Mucosa of rectum (tissue), 2 donors: ENCODE measurements around the gene SMIM11.
"Not testable (repeated sequence)": the region's sequence is repeated elsewhere in the genome, so short reads cannot be mapped to it uniquely, and the experiment has no call there.

Experiments
- H3K27ac ChIP-seq, 2 donors: one replicate each; pipeline ENCODE4 v1.7.0; 2013; ENCODE audit warnings: inconsistent platforms in 2 of 2, low read depth in 2 of 2, low read length in 2 of 2
- H3K27me3 ChIP-seq, 2 donors: one replicate each; pipeline ENCODE4 v1.7.0; 2013; ENCODE audit warnings: low read length in 2 of 2; ENCODE audit not compliant: control insufficient read depth in 2 of 2, insufficient read depth in 2 of 2
- H3K36me3 ChIP-seq, 2 donors: one replicate each; pipeline ENCODE4 v1.7.0; 2013; ENCODE audit warnings: low read length in 2 of 2; ENCODE audit not compliant: control insufficient read depth in 2 of 2, insufficient read depth in 2 of 2
- H3K4me1 ChIP-seq, 2 donors: one replicate each; pipeline ENCODE4 v1.7.0; 2013; ENCODE audit warnings: low read length in 2 of 2, mild to moderate bottlenecking in 1 of 2; ENCODE audit not compliant: control insufficient read depth in 2 of 2, insufficient read depth in 2 of 2
- H3K4me3 ChIP-seq, 2 donors: one replicate each; pipeline ENCODE4 v1.7.0; 2013; ENCODE audit warnings: low read length in 2 of 2
- H3K9ac ChIP-seq, 2 donors: one replicate each; pipeline ENCODE4 v1.7.0; 2013; ENCODE audit warnings: low read length in 2 of 2, low read depth in 1 of 2, mild to moderate bottlenecking in 1 of 2
- H3K9me3 ChIP-seq, 2 donors: one replicate each; pipeline ENCODE4 v1.7.0; 2013; ENCODE audit warnings: low read length in 2 of 2; ENCODE audit not compliant: control insufficient read depth in 2 of 2
- donor health status: healthy.
- donor health status: Normal muscosa, but diverticular disease.

The SMIM11 gene

GRCh38 chr21:34405686-34406085 is 30.4 kb downstream of the SMIM11 start:
- not testable (repeated sequence) for H3K4me3 ChIP-seq, H3K9me3 ChIP-seq, H3K9ac ChIP-seq, H3K36me3 ChIP-seq, H3K27ac ChIP-seq, H3K4me1 ChIP-seq, H3K27me3 ChIP-seq

DNA sequence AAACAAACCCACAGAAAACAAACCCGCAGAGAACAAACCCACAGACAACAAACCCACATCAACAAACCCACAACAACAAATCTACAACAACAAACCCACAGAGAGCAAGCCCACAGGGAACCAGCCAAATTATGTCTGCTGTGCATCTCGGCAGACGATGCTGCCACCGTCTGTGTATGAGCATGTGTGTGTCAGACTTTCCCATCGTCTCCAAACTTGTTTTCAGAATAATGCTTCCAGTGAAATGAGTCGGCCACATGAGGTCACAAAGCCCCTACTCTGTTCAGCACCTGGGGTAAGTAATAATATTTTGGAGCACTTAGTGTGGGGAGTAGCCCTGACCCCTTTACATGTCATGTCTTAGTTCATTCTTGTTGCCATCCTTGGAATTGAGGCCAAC is 30.8 kb downstream of the SMIM11 start:
- not testable (repeated sequence) for H3K27me3 ChIP-seq, H3K9me3 ChIP-seq, H3K27ac ChIP-seq, H3K4me1 ChIP-seq, H3K9ac ChIP-seq, H3K4me3 ChIP-seq, H3K36me3 ChIP-seq

GRCh38 chr21:34406676-34407075 is 31.4 kb downstream of the SMIM11 start:
- H3K9ac ChIP-seq, H3K4me3 ChIP-seq, H3K27ac ChIP-seq, H3K27me3 ChIP-seq, H3K36me3 ChIP-seq, H3K4me1 ChIP-seq, H3K9me3 ChIP-seq: not testable (repeated sequence)

- H3K4me1 ChIP-seq, H3K9ac ChIP-seq, H3K27me3 ChIP-seq, H3K36me3 ChIP-seq, H3K27ac ChIP-seq, H3K9me3 ChIP-seq, H3K4me3 ChIP-seq: not testable (repeated sequence)
These were observed 32.0 kb downstream of the SMIM11 start for GRCh38 chr21:34407294-34407693.

DNA sequence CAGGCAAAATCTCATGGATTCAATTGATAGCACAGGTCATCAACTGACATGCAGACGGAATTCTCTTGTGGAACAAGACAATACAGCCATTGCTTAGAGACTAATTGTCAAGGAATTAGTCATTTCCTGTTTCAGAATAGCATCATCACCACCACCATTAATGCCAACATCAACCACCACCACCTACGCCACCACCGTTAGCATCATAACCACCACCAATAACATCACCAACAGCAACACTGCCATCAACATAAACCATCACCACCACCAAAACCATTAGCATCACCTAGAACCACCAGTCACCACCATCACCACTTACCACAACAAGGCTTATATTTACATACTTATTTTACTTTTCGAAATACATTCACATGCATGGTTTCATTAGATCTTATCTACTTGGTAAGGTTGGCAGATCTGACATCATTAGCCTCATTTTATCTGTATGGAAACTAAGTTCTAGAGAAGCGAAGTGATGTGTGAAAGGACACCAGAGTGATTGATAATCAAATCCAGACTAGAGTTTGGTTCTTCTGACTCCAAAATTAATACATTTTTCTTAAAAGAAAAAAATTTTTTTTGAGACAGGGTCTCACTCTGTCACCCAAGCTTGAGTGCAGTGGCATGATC is 42.3 kb downstream of the SMIM11 start:
- not testable (repeated sequence) for H3K9me3 ChIP-seq, H3K36me3 ChIP-seq, H3K9ac ChIP-seq, H3K4me1 ChIP-seq, H3K27ac ChIP-seq, H3K27me3 ChIP-seq, H3K4me3 ChIP-seq

DNA sequence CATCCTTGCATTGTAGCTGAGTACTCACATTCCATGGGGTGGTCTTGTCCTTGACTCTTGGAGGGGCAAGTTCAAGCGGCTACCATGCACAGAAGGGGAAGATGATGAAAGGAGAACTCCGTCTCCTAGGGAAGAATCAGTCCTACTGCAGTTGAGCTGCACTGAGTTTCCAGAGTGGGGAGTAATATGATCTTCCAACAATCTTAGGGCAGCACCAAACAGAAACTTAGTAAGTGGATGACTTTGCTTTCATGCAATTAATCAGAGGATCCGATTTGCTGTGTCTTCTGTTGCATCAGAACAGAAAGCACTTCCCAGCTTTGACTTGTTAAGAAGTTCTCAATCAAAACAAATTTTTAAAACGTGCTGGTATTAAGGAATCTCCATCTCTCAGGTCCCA is 48.5 kb downstream of the SMIM11 start, which contains the start of gene SMIM34:
TSS of gene SMIM34 (minus strand) at position 147 of the 400 bp plus-strand sequence. CDS start at position 35, 112 bp downstream.
- not testable (repeated sequence) for H3K27me3 ChIP-seq, H3K4me3 ChIP-seq, H3K9me3 ChIP-seq, H3K36me3 ChIP-seq, H3K27ac ChIP-seq, H3K9ac ChIP-seq, H3K4me1 ChIP-seq

DNA sequence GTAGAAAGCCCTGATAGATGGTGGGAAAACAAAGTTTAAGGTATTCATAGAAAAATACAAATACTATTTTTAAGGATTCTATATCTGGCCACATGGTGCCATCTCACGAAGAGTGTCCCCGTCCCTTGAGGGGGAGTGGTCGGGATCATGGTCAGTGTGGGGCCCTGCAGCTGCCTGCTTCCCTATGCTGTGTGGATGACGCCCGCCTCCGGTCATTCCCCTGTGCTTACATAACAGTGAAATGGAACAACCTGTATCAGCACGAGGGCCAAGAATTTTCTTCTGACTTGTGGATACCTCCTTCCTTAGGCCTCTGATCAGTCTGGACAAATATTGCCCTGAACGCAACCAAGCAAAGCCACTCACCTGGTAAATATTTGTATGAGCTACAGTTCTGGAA is 52.0 kb downstream of the SMIM11 start:
- not testable (repeated sequence) for H3K36me3 ChIP-seq, H3K9ac ChIP-seq, H3K27me3 ChIP-seq, H3K9me3 ChIP-seq, H3K27ac ChIP-seq, H3K4me3 ChIP-seq, H3K4me1 ChIP-seq

GRCh38 chr21:34428441-34428840 is 53.1 kb downstream of the SMIM11 start:
- not testable (repeated sequence) for H3K27me3 ChIP-seq, H3K9me3 ChIP-seq, H3K4me3 ChIP-seq, H3K4me1 ChIP-seq, H3K9ac ChIP-seq, H3K36me3 ChIP-seq, H3K27ac ChIP-seq

- not testable (repeated sequence) for H3K27me3 ChIP-seq, H3K4me1 ChIP-seq, H3K9ac ChIP-seq, H3K36me3 ChIP-seq, H3K9me3 ChIP-seq, H3K4me3 ChIP-seq, H3K27ac ChIP-seq
These were observed 54.4 kb downstream of the SMIM11 start for GRCh38 chr21:34429710-34430109.
